GM15510 (cell line): ENCODE results near the gene KIF6.

ENCODE experiments used
- POLR2A ChIP-seq: IDR thresholded peaks from 3 replicates; pipeline ENCODE4 v1.6.1; 2011; ENCODE audit warnings: borderline replicate concordance; ENCODE audit not compliant: insufficient read length; ENCODE audit errors: extremely low read depth

The KIF6 gene

GRCh38 chr6:39309942-39310531, 415.2 kb downstream of the KIF6 start:
- TF ChIP-seq POLR2A: no peak

- no peak for TF ChIP-seq POLR2A
These were observed 417.7 kb downstream of the KIF6 start for GRCh38 chr6:39307462-39307861.

GRCh38 chr6:39304951-39305350, 420.3 kb downstream of the KIF6 start:
- TF ChIP-seq POLR2A: no peak

GRCh38 chr6:39303425-39304153, 421.6 kb downstream of the KIF6 start:
- TF ChIP-seq POLR2A: no peak

- TF ChIP-seq POLR2A: no peak
These were observed 422.4 kb downstream of the KIF6 start for GRCh38 chr6:39302669-39303424.

GRCh38 chr6:39302011-39302410, 423.2 kb downstream of the KIF6 start:
- TF ChIP-seq POLR2A: no peak

- TF ChIP-seq POLR2A: no peak
These were observed 423.6 kb downstream of the KIF6 start for GRCh38 chr6:39301606-39302005.

- no peak for TF ChIP-seq POLR2A
These were observed 424.5 kb downstream of the KIF6 start for GRCh38 chr6:39300739-39301138.

GRCh38 chr6:39298061-39298460, 427.1 kb downstream of the KIF6 start:
- TF ChIP-seq POLR2A: no peak

GRCh38 chr6:39296745-39297640, 428.2 kb downstream of the KIF6 start:
- TF ChIP-seq POLR2A: no peak

- no peak for TF ChIP-seq POLR2A
These were observed 429.6 kb downstream of the KIF6 start for GRCh38 chr6:39295611-39296011.

- TF ChIP-seq POLR2A: no peak
These were observed 430.3 kb downstream of the KIF6 start for GRCh38 chr6:39294899-39295298.

GRCh38 chr6:39294133-39294532, 431.1 kb downstream of the KIF6 start:
- TF ChIP-seq POLR2A: no peak

- TF ChIP-seq POLR2A: no peak
These were observed 432.6 kb downstream of the KIF6 start for GRCh38 chr6:39292637-39293036.

- TF ChIP-seq POLR2A: no peak
These were observed 435.7 kb downstream of the KIF6 start for GRCh38 chr6:39289490-39289889.
